SU-DHL-6 (cell line): ENCODE data around the gene RAPGEF4.

Experiments
- H2AFZ ChIP-seq: fragments of 200-600 bp; sonication (generic); 2 replicates; pipeline ENCODE4 v1.6.1; 2014; ENCODE audit warnings: low read depth, mild to moderate bottlenecking, moderate library complexity, mixed read lengths, antibody characterized with exemption, low read length; ENCODE audit not compliant: severe bottlenecking
- H3F3A ChIP-seq: fragments of 200-600 bp; shearing (Covaris generic); 2 replicates; pipeline ENCODE4 v1.6.0; 2016; ENCODE audit warnings: antibody characterized with exemption, mild to moderate bottlenecking; ENCODE audit not compliant: insufficient read depth
- H3K27ac ChIP-seq: fragments of 200-600 bp; sonication (generic); 2 replicates; pipeline ENCODE4 v1.5.1; 2016; ENCODE audit warnings: low read depth, mild to moderate bottlenecking, low read length, moderate library complexity, mixed read lengths
- H3K27me3 ChIP-seq: fragments of 200-600 bp; sonication (generic), shearing (Covaris generic); 2 replicates; pipeline ENCODE4 v1.6.0; 2014; ENCODE audit warnings: mild to moderate bottlenecking, low read length
- H3K36me3 ChIP-seq: fragments of 200-600 bp; sonication (generic); 2 replicates; pipeline ENCODE4 v1.6.1; 2014; ENCODE audit warnings: mild to moderate bottlenecking, low read length, mixed read lengths
- H3K4me2 ChIP-seq: fragments of 300-600, 200-600 bp; shearing (Covaris generic), sonication (generic); 2 replicates; pipeline ENCODE4 v1.6.0; 2014; ENCODE audit warnings: low read length, low read depth, mild to moderate bottlenecking; ENCODE audit not compliant: poor library complexity, severe bottlenecking
- H3K4me3 ChIP-seq: fragments of 200-600 bp; sonication (generic); 2 replicates; pipeline ENCODE4 v1.5.1; 2014; ENCODE audit warnings: antibody characterized with exemption, low read length, mild to moderate bottlenecking, mixed read lengths; ENCODE audit not compliant: insufficient read depth, poor library complexity, severe bottlenecking
- H3K79me2 ChIP-seq: fragments of 200-600 bp; sonication (generic); 2 replicates; pipeline ENCODE4 v1.6.1; 2014; ENCODE audit warnings: mild to moderate bottlenecking, low read length, moderate library complexity; ENCODE audit not compliant: insufficient read depth
- H3K9ac ChIP-seq: fragments of 200-600 bp; sonication (generic); 2 replicates; pipeline ENCODE4 v1.7.0; 2014; ENCODE audit warnings: mild to moderate bottlenecking, low read length
- H3K9me2 ChIP-seq: fragments of 200-600 bp; sonication (generic); replicated peaks from 2 replicates; pipeline ENCODE4 v1.6.1; 2014; ENCODE audit warnings: low read length; ENCODE audit not compliant: insufficient read depth
- H3K9me3 ChIP-seq: fragments of 200-600 bp; sonication (generic); 2 replicates; pipeline ENCODE4 v1.6.1; 2014; ENCODE audit warnings: low read length, mixed read lengths; ENCODE audit not compliant: insufficient read depth
- H4K20me1 ChIP-seq: fragments of 200-600 bp; sonication (generic); 2 replicates; pipeline ENCODE4 v1.6.1; 2014; ENCODE audit warnings: low read depth, mild to moderate bottlenecking, antibody characterized with exemption, low read length, moderate library complexity, mixed read lengths
- EZH2phosphoT487 ChIP-seq: fragments of 200-600 bp; sonication (generic), shearing (Covaris generic); conservative IDR thresholded peaks from 2 replicates; pipeline ENCODE4 v1.6.1; 2018; ENCODE audit warnings: mild to moderate bottlenecking, antibody characterized with exemption, low read length, moderate library complexity, mixed read lengths
- TF ChIP-seq, protein P1 (sequence below): fragments of 200-600 bp; sonication (generic); IDR thresholded peaks from one replicate; pipeline ENCODE4 v1.5.1; 2017; ENCODE audit warnings: antibody characterized with exemption, mild to moderate bottlenecking, low read length, moderate library complexity; ENCODE audit not compliant: insufficient read depth, poor library complexity, severe bottlenecking

Gene RAPGEF4

DNA sequence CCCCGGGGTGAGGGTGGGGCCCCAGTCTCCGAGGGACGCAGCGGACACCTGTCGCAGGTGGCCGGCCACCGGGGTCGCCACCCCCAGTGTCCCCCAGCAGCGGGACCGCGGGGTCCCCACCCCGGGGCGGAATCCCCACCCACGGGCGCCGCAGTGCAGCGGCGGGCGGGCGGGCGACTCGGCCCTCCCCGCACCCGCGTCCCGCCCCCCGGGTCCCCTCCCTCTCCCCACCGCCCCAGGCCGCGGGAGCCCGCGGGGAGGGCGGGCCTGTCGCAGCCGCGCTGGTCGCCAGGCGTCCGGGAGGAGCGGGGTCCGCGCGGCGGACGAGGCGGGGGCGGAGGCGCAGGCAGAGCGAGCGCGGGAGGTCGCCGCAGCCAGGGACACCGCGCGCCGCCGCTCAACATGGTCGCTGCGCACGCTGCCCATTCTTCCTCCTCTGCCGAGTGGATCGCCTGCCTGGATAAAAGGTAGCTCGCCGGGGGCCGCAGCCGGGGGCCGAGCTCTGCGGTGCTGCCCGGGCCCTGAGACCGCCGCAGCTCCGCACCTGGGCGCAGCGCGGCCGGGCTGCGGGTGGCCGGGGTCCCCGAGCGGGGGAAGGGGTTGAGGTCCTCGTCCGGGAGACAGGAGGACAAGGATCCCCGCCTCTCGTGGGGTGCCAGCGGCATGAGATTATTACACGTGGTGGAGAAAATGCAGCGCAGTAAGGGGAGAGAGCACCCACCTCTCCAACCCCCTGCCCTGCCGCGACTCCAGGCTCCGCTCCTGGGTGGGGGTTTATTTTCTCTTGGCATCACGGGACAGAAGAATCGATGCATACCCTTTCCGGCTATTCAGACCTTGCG, at the start of gene RAPGEF4:
RAPGEF4 (plus strand) TSS at position 264 of the 842 bp plus-strand sequence; CDS start at position 403, 139 bp downstream.
- H3F3A ChIP-seq, result no peaks in the 10 kb centered on the region
- no peaks in the 10 kb centered on the region for H3K79me2 ChIP-seq
- no peak within 1 kb of the TSS for H3K4me2 ChIP-seq
- no peak within 1 kb of the TSS for H3K27ac ChIP-seq
- H3K36me3 ChIP-seq, result no peaks in the 10 kb centered on the region
- TF ChIP-seq EZH2phosphoT487, result no peak
- TF ChIP-seq, protein P1, sequence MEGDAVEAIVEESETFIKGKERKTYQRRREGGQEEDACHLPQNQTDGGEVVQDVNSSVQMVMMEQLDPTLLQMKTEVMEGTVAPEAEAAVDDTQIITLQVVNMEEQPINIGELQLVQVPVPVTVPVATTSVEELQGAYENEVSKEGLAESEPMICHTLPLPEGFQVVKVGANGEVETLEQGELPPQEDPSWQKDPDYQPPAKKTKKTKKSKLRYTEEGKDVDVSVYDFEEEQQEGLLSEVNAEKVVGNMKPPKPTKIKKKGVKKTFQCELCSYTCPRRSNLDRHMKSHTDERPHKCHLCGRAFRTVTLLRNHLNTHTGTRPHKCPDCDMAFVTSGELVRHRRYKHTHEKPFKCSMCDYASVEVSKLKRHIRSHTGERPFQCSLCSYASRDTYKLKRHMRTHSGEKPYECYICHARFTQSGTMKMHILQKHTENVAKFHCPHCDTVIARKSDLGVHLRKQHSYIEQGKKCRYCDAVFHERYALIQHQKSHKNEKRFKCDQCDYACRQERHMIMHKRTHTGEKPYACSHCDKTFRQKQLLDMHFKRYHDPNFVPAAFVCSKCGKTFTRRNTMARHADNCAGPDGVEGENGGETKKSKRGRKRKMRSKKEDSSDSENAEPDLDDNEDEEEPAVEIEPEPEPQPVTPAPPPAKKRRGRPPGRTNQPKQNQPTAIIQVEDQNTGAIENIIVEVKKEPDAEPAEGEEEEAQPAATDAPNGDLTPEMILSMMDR, result no peak
- no peaks in the 10 kb centered on the region for H3K27me3 ChIP-seq
- no peaks in the 10 kb centered on the region for H3K9me3 ChIP-seq
- H3K4me3 ChIP-seq, result no peak within 1 kb of the TSS
- H4K20me1 ChIP-seq, result no peaks in the 10 kb centered on the region
- H3K9ac ChIP-seq, result no peak within 1 kb of the TSS
- H2AFZ ChIP-seq, result no peak within 1 kb of the TSS
- H3K9me2 ChIP-seq, result no peaks in the 10 kb centered on the region

DNA sequence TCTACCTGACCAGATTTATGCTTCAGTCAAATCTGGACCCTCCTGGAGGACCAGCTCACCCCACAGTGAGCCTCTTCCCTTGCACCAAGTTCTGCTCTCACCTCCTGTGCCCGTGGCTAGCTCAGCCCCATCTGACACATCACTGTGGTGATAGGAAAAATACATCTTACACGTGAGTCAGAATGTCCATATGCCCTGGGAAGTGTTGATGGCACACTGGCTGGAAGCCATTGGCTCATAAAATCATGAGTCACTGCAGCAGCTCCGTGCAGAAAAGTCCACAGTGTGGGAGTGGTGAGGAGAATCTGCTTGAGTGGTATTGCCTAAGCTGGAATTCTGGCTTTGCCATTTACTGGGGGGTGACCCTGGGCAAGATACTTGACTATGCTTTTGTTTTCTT, 42.6 kb upstream of the RAPGEF4 start:
- Histone ChIP-seq H3K79me2 (no peaks in the 10 kb centered on the region), H4K20me1 (no peaks in the 10 kb centered on the region), H3K9ac (no peak overlapping the region), H3K4me2 (no peak overlapping the region), H3K27me3 (no peaks in the 10 kb centered on the region; the same call in 1 of the 2 replicates), H3F3A (no peaks in the 10 kb centered on the region), H3K36me3 (no peaks in the 10 kb centered on the region), H2AFZ (no peak overlapping the region), H3K9me2 (no peaks in the 10 kb centered on the region), H3K4me3 (no peak overlapping the region), H3K27ac (no peak overlapping the region), H3K9me3 (no peaks in the 10 kb centered on the region; the same call in 1 of the 2 replicates)
- TF ChIP-seq, protein P1, result no peak
- TF ChIP-seq EZH2phosphoT487, result no peak

DNA sequence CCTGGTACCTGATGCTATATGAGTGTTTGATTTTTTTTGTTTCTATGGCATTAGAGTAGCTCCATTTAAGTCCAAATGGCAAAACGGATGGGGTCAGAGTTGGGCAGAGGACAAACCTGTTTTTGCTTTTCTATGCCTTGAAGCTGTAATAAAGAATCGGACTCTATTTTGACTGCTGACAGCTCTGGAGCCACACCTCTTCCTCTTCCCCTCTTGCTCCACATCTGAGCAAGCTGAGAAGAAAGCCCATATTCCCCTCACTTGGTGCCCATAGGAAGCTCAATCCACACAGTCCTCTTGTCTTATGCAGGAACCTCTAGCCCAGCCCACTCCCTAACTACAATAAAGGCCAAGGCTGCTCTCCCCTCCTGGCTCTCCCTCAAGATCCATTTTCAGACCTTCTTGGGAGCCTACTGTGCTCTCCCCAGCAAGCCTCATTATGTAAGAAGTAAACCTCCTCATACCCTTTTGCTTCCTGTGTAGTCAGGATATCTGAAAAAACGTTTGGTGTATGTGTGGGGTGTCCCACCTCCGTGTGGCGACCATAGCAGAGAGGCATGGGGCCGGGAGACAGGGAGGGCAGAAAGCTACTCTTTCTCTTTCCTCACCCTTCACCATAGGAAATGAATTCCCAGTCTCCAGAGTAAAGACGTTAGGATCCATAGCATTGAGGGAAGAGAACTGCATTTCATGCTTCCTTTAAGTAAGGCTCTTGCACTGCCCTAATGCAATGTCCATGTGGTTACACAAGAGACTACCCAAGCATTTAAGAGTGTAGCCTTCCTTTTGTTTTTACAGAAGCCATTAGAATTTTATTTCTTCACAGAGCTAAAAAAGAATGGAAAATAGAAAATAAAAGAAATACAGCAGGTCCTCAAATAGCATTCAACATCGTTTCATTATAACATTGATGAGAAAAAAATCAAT, 41.9 kb upstream of the RAPGEF4 start:
- Histone ChIP-seq H3K27me3 (no peaks in the 10 kb centered on the region; the same call in 1 of the 2 replicates), H3K4me3 (no peak overlapping the region), H4K20me1 (no peaks in the 10 kb centered on the region), H3K4me2 (no peak overlapping the region), H3K27ac (no peak overlapping the region), H3K36me3 (no peaks in the 10 kb centered on the region), H3K9ac (no peak overlapping the region), H3K79me2 (no peaks in the 10 kb centered on the region), H2AFZ (no peak overlapping the region), H3K9me2 (no peaks in the 10 kb centered on the region), H3F3A (no peaks in the 10 kb centered on the region), H3K9me3 (no peaks in the 10 kb centered on the region; the same call in 1 of the 2 replicates)
- no peak for TF ChIP-seq EZH2phosphoT487
- TF ChIP-seq, protein P1, result no peak
